GM12875 (cell line): ENCODE data around the gene SERGEF.

ENCODE experiments used
- H3K4me3 ChIP-seq: one replicate; pipeline ENCODE4 v1.5.1; 2011; ENCODE audit warnings: low read depth, low read length, control low read depth
- TF ChIP-seq, protein P1 (sequence below): IDR thresholded peaks from 2 replicates; pipeline ENCODE4 v1.5.1; 2011; ENCODE audit warnings: low read depth, mild to moderate bottlenecking, control low read depth, inconsistent platforms, low read length, moderate library complexity, borderline replicate concordance; ENCODE audit not compliant: insufficient read depth

Gene SERGEF

DNA sequence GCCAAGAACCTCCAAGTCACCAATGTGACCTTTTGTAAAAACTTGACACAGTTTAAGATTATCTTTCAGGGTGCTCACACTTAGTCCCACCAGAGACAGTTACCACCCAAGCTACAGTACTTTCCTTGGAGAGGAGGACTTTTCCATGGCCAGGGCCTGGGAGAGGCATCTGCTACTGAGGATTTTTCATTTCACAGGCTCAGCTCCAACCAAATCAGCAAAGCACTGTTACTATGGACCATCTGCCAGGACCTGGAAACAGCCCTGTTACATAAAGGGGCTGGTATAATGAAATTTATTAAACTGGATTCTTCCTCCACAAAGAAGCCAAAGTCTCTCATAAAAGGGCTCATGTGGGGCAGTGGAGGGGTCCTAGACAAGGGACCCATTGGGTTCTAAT lies 38.6 kb downstream of the SERGEF start:
- TF ChIP-seq, protein P1, sequence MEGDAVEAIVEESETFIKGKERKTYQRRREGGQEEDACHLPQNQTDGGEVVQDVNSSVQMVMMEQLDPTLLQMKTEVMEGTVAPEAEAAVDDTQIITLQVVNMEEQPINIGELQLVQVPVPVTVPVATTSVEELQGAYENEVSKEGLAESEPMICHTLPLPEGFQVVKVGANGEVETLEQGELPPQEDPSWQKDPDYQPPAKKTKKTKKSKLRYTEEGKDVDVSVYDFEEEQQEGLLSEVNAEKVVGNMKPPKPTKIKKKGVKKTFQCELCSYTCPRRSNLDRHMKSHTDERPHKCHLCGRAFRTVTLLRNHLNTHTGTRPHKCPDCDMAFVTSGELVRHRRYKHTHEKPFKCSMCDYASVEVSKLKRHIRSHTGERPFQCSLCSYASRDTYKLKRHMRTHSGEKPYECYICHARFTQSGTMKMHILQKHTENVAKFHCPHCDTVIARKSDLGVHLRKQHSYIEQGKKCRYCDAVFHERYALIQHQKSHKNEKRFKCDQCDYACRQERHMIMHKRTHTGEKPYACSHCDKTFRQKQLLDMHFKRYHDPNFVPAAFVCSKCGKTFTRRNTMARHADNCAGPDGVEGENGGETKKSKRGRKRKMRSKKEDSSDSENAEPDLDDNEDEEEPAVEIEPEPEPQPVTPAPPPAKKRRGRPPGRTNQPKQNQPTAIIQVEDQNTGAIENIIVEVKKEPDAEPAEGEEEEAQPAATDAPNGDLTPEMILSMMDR: no peak
- no peak overlapping the region for H3K4me3 ChIP-seq

DNA sequence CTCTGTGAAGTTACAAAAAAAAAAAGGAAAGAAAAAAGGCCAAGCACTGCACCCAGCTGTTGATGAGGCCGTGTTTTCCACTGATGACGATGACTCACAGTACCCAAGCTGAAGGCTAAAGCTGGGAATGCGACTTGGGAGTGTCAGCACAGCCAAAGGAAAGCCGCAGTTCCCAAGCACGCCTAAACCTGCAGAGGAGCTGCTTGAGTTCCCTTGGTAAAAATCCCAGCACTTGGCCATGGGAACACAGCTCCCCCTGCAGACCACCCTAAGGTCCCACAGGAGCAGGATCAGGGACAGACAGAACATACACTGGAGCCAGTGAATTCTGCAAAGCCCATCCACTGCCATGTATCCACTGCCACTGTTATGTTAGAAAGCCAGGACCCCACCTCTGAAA lies 39.9 kb downstream of the SERGEF start:
- H3K4me3 ChIP-seq: no peak overlapping the region
- TF ChIP-seq, protein P1: peak; percentile 41; the same call in 1 of the 2 replicates

DNA sequence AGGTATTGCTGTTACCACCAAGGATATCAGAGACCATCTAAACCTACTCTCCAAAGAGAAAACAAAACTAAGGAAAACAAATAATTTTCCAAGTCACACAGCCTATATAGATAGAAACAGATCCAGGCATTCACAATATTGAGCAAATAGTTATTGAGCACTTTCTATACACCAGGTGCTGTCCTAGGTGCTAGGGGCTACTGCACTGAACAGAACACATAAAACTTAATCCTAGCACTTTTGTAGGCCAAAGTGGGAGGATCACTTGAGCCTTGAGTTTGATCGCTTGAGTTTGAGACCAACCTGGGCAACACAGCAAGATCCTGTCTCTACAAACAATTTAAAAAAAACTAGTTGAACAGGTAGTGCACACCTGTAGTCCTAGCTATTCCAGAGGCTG lies 44.6 kb downstream of the SERGEF start:
- no peak overlapping the region for H3K4me3 ChIP-seq
- TF ChIP-seq, protein P1: no peak

DNA sequence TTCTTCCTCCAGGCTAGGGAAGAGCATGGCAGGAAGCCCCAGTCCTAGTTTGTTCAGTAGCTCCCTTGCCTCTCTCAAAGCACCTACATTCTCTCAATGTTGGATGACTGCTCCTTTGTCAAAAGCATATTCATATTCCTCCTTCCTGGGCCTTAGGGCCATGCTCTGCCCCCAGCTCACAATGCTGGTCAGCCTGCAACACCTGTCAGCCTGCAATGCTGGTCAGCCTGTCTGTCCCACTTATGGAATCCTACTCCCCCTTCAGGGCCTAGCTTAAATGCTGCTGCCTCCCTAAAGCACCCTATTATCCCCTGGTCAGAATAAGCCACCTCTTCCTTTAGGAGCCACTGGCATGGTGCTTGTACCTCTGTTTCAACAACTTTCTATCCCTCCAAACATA lies 45.2 kb downstream of the SERGEF start:
- no peak overlapping the region for H3K4me3 ChIP-seq
- TF ChIP-seq, protein P1: no peak

DNA sequence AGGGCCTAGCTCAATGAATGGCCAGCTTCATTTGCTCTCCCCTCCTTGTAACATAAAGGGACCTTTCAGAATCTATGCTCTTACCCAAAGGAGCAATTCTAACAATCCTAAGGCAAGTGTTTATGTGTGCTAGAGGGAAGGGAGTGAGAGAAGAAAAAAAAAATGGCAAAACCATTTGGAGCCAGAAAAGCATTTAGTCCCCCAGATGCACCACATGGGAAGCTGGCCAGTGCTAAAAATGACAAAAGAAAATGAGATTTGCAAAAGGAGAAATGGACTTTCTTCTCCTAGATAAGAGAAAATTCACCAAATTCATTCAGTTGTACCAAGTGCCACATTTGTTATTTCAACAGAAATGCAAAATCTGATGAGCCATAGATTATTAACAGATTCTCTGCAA lies 52.8 kb downstream of the SERGEF start:
- TF ChIP-seq, protein P1: no peak

DNA sequence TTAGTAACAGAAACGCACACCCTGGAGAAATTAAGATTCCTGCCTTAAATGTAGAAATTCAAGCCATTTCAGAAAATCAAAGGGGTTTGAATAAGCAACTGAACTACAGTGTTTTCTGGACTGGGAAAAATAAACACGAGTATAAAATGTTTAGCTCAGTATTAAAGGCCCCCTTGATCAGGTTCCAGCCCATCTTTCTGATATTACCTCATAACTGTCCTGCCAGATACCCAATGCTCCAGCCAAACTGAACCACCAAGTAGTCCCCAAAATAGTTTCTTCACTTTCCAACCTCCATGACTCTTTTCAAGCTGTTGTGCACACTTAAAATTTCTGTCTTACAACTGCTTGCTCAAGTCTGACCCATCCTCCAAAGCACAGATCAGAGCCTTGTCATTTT lies 54.4 kb downstream of the SERGEF start:
- TF ChIP-seq, protein P1: no peak
- H3K4me3 ChIP-seq: no peak overlapping the region

More for the DNA sequence above, 52.8 kb downstream of the SERGEF start:
- H3K4me3 ChIP-seq: no peak overlapping the region

DNA sequence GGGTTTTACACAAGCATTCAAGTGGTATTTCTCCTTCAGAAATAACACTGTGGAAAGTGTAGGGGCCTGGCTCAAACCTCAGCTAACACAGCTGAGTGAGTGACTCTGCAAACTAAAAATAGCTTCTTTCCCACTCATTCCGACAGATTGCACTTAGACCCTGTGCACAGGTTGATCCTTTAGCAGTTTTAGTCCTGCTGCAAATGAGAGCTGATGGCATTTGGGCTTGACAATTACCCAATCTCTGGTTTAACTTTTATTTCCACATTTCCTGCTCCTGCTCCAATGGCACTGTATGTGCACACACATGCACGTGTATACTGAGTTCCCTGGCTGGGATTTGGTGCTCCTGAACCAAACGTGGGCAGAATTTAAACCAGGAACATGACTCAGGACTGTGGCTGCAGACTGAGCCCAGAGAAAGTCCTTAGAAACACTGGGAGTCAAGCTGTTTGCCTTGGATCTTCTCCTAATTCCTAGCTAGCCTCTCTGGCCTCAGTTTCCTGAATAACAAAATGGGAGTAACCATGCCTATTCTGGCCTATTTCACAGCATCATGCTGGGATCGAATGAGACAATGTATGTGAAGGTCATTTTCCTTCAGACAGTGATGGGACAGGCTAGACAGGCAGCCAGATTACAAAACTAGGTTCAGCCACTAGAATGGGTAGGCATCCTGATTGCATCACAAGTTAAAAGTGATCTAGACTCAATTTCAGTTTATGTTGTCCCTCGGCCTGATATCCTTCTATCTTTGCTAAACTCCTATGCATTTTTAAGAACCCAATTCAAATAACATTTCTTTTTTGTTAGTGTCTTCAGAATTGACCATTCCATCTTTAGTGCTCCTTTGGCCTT lies 58.2 kb downstream of the SERGEF start:
- H3K4me3 ChIP-seq: no peak overlapping the region
- TF ChIP-seq, protein P1: no peak
